ENCODE results near the gene TBC1D25.

TBC1D25 gene

DNA sequence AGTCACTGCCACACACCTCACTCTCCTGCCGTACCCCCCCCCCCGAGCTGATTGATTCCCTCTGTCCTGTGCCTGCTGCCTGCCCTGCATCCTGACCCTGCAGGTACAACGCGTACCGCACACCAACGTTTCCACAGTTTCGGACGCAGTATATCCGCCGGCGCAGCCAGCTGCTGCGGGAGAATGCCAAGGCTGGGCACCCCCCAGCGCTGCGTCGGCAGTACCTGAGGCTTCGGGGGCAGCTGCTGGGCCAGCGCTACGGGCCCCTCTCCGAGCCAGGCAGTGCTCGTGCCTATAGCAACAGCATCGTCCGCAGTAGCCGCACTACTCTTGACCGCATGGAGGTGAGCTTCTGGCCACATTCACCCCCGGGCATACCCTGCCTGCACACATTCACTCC, 59.1 kb downstream of the TBC1D25 start:
- POLR2A ChIA-PET: interaction anchor here (1.0 kb wide), 1 partner anchor 24 kb away, joined by 5 read pairs; the partner anchor contains the start of gene RBM3
- H3K4me3 ChIP-seq (ENCODE audit: low read depth, low read length): peak overlapping the region; percentile 69
- DNase-seq (ENCODE audit: low read depth, low spot score): no peak
- CTCF ChIA-PET: no interaction called here
- TF ChIP-seq, protein P1, sequence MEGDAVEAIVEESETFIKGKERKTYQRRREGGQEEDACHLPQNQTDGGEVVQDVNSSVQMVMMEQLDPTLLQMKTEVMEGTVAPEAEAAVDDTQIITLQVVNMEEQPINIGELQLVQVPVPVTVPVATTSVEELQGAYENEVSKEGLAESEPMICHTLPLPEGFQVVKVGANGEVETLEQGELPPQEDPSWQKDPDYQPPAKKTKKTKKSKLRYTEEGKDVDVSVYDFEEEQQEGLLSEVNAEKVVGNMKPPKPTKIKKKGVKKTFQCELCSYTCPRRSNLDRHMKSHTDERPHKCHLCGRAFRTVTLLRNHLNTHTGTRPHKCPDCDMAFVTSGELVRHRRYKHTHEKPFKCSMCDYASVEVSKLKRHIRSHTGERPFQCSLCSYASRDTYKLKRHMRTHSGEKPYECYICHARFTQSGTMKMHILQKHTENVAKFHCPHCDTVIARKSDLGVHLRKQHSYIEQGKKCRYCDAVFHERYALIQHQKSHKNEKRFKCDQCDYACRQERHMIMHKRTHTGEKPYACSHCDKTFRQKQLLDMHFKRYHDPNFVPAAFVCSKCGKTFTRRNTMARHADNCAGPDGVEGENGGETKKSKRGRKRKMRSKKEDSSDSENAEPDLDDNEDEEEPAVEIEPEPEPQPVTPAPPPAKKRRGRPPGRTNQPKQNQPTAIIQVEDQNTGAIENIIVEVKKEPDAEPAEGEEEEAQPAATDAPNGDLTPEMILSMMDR (IDR thresholded peaks at IDR 0.05; ENCODE audit: insufficient read depth, low read length, missing control alignments): no peak

- TF ChIP-seq, protein P1 (IDR thresholded peaks at IDR 0.05; ENCODE audit: insufficient read depth, low read length, missing control alignments): no peak
- ChIA-PET POLR2A (no interaction called here), CTCF (no interaction called here)
These were observed 59.8 kb downstream of the TBC1D25 start for GRCh38 chrX:48599341-48599740.

DNA sequence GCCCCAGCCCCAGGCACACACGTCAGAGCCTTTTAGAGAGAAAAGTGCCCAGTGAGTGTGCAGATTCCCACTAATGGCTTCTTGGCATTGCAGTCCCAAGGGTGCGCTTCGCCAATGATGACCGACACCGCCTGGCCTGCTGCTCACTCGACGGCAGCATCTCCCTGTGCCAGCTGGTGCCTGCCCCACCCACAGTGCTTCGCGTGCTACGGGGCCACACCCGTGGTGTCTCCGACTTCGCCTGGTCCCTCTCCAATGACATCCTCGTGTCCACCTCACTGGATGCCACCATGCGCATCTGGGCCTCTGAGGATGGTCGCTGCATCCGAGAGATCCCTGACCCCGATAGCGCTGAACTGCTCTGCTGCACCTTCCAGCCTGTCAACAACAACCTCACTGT, 60.7 kb downstream of the TBC1D25 start:
- CTCF ChIA-PET: no interaction called here
- TF ChIP-seq, protein P1 (IDR thresholded peaks at IDR 0.05; ENCODE audit: insufficient read depth, low read length, missing control alignments): no peak
- no peak for DNase-seq (ENCODE audit: low read depth, low spot score)
- POLR2A ChIA-PET: no interaction called here
- no peak overlapping the region for H3K4me3 ChIP-seq (ENCODE audit: low read depth, low read length)

More at GRCh38 chrX:48599341-48599740, 59.8 kb downstream of the TBC1D25 start:
- H3K4me3 ChIP-seq (ENCODE audit: low read depth, low read length): no peak overlapping the region
- DNase-seq (ENCODE audit: low read depth, low spot score): no peak

GRCh38 chrX:48601741-48602394, 62.4 kb downstream of the TBC1D25 start:
- ChIA-PET POLR2A (no interaction called here), CTCF (no interaction called here)
- H3K4me3 ChIP-seq (ENCODE audit: low read depth, low read length): no peak overlapping the region
- TF ChIP-seq, protein P1 (IDR thresholded peaks at IDR 0.05; ENCODE audit: insufficient read depth, low read length, missing control alignments): no peak
- DNase-seq (ENCODE audit: low read depth, low spot score): no peak

DNA sequence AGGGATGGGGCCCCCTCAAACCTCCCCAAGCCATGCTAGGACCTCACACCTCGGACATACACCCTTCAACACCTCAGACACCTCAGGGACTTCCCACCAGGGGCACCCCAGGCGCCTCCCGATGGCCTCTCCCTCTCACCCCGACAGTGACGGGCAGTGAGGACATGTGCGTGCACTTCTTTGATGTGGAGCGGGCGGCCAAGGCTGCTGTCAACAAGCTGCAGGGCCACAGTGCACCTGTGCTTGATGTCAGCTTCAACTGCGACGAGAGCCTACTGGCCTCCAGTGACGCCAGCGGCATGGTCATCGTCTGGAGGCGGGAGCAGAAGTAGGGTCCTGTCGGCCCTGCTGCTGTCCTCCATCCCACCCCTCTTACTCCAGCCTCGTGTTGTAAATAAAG, 65.2 kb downstream of the TBC1D25 start:
- no peak overlapping the region for H3K4me3 ChIP-seq (ENCODE audit: low read depth, low read length)
- ChIA-PET POLR2A (no interaction called here), CTCF (no interaction called here)
- TF ChIP-seq, protein P1 (IDR thresholded peaks at IDR 0.05; ENCODE audit: insufficient read depth, low read length, missing control alignments): no peak
- DNase-seq (ENCODE audit: low read depth, low spot score): no peak

DNA sequence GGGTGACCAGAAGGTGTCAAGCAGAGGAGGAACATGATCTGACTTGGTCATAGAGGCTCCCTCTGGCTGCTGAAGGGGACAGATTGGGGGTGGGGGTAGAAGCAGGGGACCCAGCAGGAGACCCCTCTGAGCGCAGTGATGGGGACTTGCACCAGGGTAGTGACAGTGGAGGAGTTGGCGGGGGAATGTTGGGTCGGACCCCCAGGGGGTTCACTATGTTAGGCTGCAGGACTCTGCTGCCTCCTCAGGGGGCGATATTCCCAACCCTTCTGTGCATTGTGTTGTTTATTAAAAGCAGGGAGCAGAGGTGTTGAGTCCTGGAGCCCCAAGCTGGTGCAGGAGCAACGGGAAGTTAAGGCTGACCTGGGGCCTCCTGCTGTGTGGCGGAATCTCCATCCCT, 66.6 kb downstream of the TBC1D25 start:
- DNase-seq (ENCODE audit: low read depth, low spot score): no peak
- ChIA-PET CTCF (no interaction called here), POLR2A (no interaction called here)
- TF ChIP-seq, protein P1 (IDR thresholded peaks at IDR 0.05; ENCODE audit: insufficient read depth, low read length, missing control alignments): no peak
- H3K4me3 ChIP-seq (ENCODE audit: low read depth, low read length): no peak overlapping the region

Measured in AG04449 (cell line).